ENCODE results near the gene NRXN3.

GRCh38 chr14:78917462-78917861, 747.3 kb downstream of the NRXN3 start:
- TF ChIP-seq POLR2A (IDR thresholded peaks at IDR 0.05; ENCODE audit: low read depth, low read length) (no peak), RAD21 (IDR thresholded peaks at IDR 0.05; ENCODE audit: low read length) (no peak), BHLHE40 (IDR thresholded peaks at IDR 0.05; ENCODE audit: low read depth, low read length) (no peak), MAFK (IDR thresholded peaks at IDR 0.05; ENCODE audit: low read depth, low read length) (no peak), CEBPB (IDR thresholded peaks at IDR 0.05; ENCODE audit: low read depth, low read length) (no peak), USF2 (IDR thresholded peaks at IDR 0.05; ENCODE audit: low read depth, low read length) (no peak), MXI1 (IDR thresholded peaks at IDR 0.05; ENCODE audit: borderline replicate concordance, low read depth, low read length) (no peak), FOS (IDR thresholded peaks at IDR 0.05; ENCODE audit: low read depth, low read length) (no peak), CHD1 (IDR thresholded peaks at IDR 0.05; ENCODE audit: low read depth, low read length) (no peak), NFE2L2 (IDR thresholded peaks at IDR 0.05; ENCODE audit: low read depth, low read length) (no peak), MAZ (IDR thresholded peaks at IDR 0.05; ENCODE audit: borderline replicate concordance, low read depth, low read length) (no peak), SMC3 (IDR thresholded peaks at IDR 0.05; ENCODE audit: low read depth, low read length) (no peak)
- TF ChIP-seq, protein P1, sequence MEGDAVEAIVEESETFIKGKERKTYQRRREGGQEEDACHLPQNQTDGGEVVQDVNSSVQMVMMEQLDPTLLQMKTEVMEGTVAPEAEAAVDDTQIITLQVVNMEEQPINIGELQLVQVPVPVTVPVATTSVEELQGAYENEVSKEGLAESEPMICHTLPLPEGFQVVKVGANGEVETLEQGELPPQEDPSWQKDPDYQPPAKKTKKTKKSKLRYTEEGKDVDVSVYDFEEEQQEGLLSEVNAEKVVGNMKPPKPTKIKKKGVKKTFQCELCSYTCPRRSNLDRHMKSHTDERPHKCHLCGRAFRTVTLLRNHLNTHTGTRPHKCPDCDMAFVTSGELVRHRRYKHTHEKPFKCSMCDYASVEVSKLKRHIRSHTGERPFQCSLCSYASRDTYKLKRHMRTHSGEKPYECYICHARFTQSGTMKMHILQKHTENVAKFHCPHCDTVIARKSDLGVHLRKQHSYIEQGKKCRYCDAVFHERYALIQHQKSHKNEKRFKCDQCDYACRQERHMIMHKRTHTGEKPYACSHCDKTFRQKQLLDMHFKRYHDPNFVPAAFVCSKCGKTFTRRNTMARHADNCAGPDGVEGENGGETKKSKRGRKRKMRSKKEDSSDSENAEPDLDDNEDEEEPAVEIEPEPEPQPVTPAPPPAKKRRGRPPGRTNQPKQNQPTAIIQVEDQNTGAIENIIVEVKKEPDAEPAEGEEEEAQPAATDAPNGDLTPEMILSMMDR (conservative IDR thresholded peaks at IDR 0.05; ENCODE audit: low read depth, low read length), result no peak

All from IMR-90 (cell line).